Left lung (tissue), 10 donors: Measurements from ENCODE around the gene POLR1C. TPM values are rescaled to one million over a fixed set of nuclear protein-coding genes. Genes with fewer than 3 reads are reported as not detected.

ENCODE experiments used
- ATAC-seq: fragments of 200-7000 bp; cut with Tn5 transposase; one replicate; pipeline ENCODE4 v1.9.1; 2020; ENCODE audit warnings: moderate library complexity
- DNase-seq, 4 donors: peaks; one replicate each; pipeline ENCODE4 v3.0.0-alpha.2; 2013 to 2020
- H3K27ac ChIP-seq, 2 donors: fragments of 200-600 bp; sonication (generic) in 1 of 2; one replicate each; pipeline versions ENCODE4 v1.5.0 to v1.8.0; 2020 to 2021
- H3K27me3 ChIP-seq, 2 donors: fragments of 200-600 bp; sonication (generic) in 1 of 2; one replicate each; pipeline versions ENCODE4 v1.5.0 to v1.8.0; 2020 to 2021
- H3K36me3 ChIP-seq, 2 donors: fragments of 200-600 bp; sonication (generic) in 1 of 2; one replicate each; pipeline versions ENCODE4 v1.5.0 to v1.8.0; 2020 to 2021
- H3K4me1 ChIP-seq, 2 donors: fragments of 200-600 bp; one replicate each; pipeline ENCODE4 v1.8.0; 2021
- H3K4me3 ChIP-seq, 2 donors: fragments of 200-600 bp; sonication (generic) in 1 of 2; one replicate each; pipeline versions ENCODE4 v1.5.0 to v1.8.0; 2020 to 2021; ENCODE audit warnings: mild to moderate bottlenecking in 1 of 2
- H3K9me3 ChIP-seq, 2 donors: fragments of 200-600 bp; sonication (generic) in 1 of 2; one replicate each; pipeline versions ENCODE4 v1.5.0 to v1.8.0; 2020 to 2021
- intact Hi-C, 2 donors: fragments of 100-400 bp; cut with DNase I; formaldehyde crosslinking; loops; one replicate each; pipeline versions ENCODE4 v1.11.2 to v1.14.2; 2022
- polyA plus RNA-seq, 6 donors: library from polyadenylated mRNA; unstranded; fragments of 120-200 nt; gene quantifications; one replicate each; pipeline ENCODE4 v1.2.1, GENCODE V29; 2013; ENCODE audit not compliant: insufficient read length in 6 of 6
- total RNA-seq, 2 donors: library from RNA; stranded (reverse); fragmentation: NEBNext Ultra II Directional; extraction: Animal tissue kit (Norgen Biotek cat#: 25700); gene quantifications; one replicate each; pipeline ENCODE4 v1.2.1, GENCODE V29; 2021
- TF ChIP-seq, protein P1 (sequence below), 2 donors: fragments of 200-600 bp; sonication (generic) in 1 of 2; IDR thresholded peaks; one replicate each; pipeline versions ENCODE4 v1.5.0 to v1.8.0; 2021; ENCODE audit warnings: antibody characterized with exemption in 2 of 2
- donor health status: DM: no; HTN: yes; CAD: no.
- donor health status: DM: no; HTN: no; CAD: no.

POLR1C gene
- total and polyA plus RNA-seq, 8 donors, result 31.9 to 46.3 (median 35.5) TPM

DNA sequence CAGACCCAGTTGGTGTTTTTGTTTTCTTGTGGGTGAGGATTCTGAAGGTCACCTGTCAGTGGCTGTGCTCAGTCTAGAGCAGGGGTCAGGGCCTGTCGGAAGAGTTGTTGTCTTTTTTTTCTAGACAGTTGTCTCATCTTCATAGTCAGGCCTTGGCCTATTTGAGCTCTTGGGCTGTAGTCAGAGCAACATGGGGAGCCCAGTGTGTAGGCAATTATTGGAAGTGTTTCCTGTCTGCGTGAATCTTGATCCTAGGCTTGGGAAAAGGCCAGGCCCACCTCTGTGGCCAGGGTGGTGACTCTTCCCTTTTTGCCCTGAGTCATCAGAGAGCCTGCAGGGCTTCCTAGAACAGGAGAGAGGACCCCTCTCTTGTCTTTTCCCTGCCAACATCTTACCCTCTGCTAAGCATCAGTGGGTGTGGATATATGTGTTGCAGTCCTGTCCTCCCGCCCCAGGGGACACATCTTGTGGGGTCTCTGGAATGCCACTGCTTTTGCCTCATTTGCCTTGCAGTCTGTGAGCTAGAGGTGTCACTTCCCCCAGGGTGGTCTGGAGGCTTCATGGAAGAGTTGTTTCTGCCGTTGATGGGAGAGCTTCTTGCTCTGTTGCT, 28.1 kb upstream of the POLR1C start:
- peaks cover 0 to 17% of the 10 kb centered on the region in 2 donors for H3K36me3 ChIP-seq
- intact Hi-C loops, result no loop called here
- no peak for ATAC-seq

GRCh38 chr6:43489277-43490072, 27.4 kb upstream of the POLR1C start:
- no peaks in the 10 kb centered on the region for H3K9me3 ChIP-seq
- intact Hi-C loops, result loop anchor here in 1 of 2 donors (5.0 kb wide), 1 partner anchor 32 kb away; the partner anchor contains the start of gene DLK2
- H3K36me3 ChIP-seq, result peaks cover 0 to 18% of the 10 kb centered on the region in 2 donors
- no peak for ATAC-seq
- no peak overlapping the region for H3K4me3 ChIP-seq
- H3K27ac ChIP-seq, result no peak overlapping the region
- TF ChIP-seq, protein P1, sequence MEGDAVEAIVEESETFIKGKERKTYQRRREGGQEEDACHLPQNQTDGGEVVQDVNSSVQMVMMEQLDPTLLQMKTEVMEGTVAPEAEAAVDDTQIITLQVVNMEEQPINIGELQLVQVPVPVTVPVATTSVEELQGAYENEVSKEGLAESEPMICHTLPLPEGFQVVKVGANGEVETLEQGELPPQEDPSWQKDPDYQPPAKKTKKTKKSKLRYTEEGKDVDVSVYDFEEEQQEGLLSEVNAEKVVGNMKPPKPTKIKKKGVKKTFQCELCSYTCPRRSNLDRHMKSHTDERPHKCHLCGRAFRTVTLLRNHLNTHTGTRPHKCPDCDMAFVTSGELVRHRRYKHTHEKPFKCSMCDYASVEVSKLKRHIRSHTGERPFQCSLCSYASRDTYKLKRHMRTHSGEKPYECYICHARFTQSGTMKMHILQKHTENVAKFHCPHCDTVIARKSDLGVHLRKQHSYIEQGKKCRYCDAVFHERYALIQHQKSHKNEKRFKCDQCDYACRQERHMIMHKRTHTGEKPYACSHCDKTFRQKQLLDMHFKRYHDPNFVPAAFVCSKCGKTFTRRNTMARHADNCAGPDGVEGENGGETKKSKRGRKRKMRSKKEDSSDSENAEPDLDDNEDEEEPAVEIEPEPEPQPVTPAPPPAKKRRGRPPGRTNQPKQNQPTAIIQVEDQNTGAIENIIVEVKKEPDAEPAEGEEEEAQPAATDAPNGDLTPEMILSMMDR (IDR thresholded peaks at IDR 0.05), result no peak
- DNase-seq, result no peak
- H3K27me3 ChIP-seq, result no peaks in the 10 kb centered on the region
- H3K4me1 ChIP-seq, result peaks cover 12 to 17% of the 10 kb centered on the region in 2 donors

More for the DNA sequence above, 28.1 kb upstream of the POLR1C start:
- DNase-seq, result no peak
- TF ChIP-seq, protein P1 (IDR thresholded peaks at IDR 0.05), result no peak
- Histone ChIP-seq H3K9me3 (no peaks in the 10 kb centered on the region), H3K4me3 (no peak overlapping the region), H3K27me3 (no peaks in the 10 kb centered on the region), H3K4me1 (peaks cover 12 to 15% of the 10 kb centered on the region in 2 donors), H3K27ac (no peak overlapping the region)

DNA sequence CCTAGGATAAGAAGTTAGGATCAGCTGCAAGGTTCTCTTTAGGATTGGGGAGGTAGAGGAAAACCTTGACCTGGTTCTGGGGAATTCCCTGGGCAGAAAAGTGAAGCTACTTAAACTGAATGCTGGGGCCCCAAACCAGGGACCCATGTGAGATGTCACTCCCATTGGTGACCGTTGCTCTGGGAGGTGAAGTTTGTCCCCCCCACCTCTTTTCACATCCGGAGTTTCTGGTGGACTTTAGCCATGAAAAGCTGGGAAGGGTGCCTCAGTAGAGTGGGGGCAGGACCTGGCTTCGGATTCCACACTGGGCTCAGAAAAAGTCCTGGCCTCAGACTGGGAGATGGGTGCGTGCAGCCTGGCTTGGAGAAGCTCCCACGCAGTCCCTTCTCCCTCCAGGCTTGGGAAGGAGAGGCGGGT, 26.4 kb upstream of the POLR1C start:
- TF ChIP-seq, protein P1 (IDR thresholded peaks at IDR 0.05), result no peak
- ATAC-seq, result no peak
- Histone ChIP-seq H3K4me1 (peaks cover 12 to 27% of the 10 kb centered on the region in 2 donors), H3K4me3 (no peak overlapping the region), H3K27me3 (no peaks in the 10 kb centered on the region), H3K36me3 (peaks cover 0 to 18% of the 10 kb centered on the region in 2 donors), H3K27ac (no peak overlapping the region), H3K9me3 (no peaks in the 10 kb centered on the region)
- no peak for DNase-seq
- intact Hi-C loops, result loop anchor here in 1 of 2 donors (5.0 kb wide), 1 partner anchor 33 kb away; the partner anchor contains the start of gene DLK2

- peaks cover 0 to 9% of the 10 kb centered on the region in 2 donors for H3K36me3 ChIP-seq
- intact Hi-C loops, result loop anchor here in 1 of 2 donors (5.0 kb wide), 1 partner anchor 35 kb away; the partner anchor contains the start of gene DLK2
- H3K4me3 ChIP-seq, result no peak overlapping the region
- ATAC-seq, result peak; percentile 85
- DNase-seq, result peak in 3 of 4 donors; percentile 60 to 89 (median 67)
- H3K9me3 ChIP-seq, result no peaks in the 10 kb centered on the region
- peaks cover 12 to 36% of the 10 kb centered on the region in 2 donors for H3K4me1 ChIP-seq
- peak overlapping the region in 1 of 2 donors; percentile 2 for H3K27ac ChIP-seq
- TF ChIP-seq, protein P1 (IDR thresholded peaks at IDR 0.05), result no peak
- H3K27me3 ChIP-seq, result no peaks in the 10 kb centered on the region
These were observed 24.9 kb upstream of the POLR1C start for GRCh38 chr6:43491750-43492661.
